BLaER1 treated with 17β-estradiol and CSF1 and Interleukin-3, amounts not matched to agents 10 nM and 100 nM (cell line): ENCODE data around the gene MEF2C.

Source experiments
- H3K27ac ChIP-seq, 11 experiments: shearing (Covaris generic); formaldehyde crosslinking; 2 replicates each; pipeline ENCODE4 v1.8.1; 2022
- H3K27me3 ChIP-seq, 11 experiments: shearing (Covaris generic); formaldehyde crosslinking; 2 replicates each; pipeline ENCODE4 v1.8.1; 2022
- H3K36me3 ChIP-seq, 11 experiments: shearing (Covaris generic); formaldehyde crosslinking; 2 replicates each; pipeline ENCODE4 v1.8.1; 2022
- H3K4me1 ChIP-seq, 10 experiments: shearing (Covaris generic); formaldehyde crosslinking; 2 replicates each; pipeline ENCODE4 v1.8.1; 2022
- H3K4me2 ChIP-seq, 11 experiments: shearing (Covaris generic); formaldehyde crosslinking; 2 replicates each; pipeline ENCODE4 v1.8.1; 2022
- H3K4me3 ChIP-seq, 10 experiments: shearing (Covaris generic); formaldehyde crosslinking; 2 replicates each; pipeline ENCODE4 v1.8.1; 2022
- H3K9ac ChIP-seq, 11 experiments: shearing (Covaris generic); formaldehyde crosslinking; 2 replicates each; pipeline ENCODE4 v1.8.1; 2022
- H3K9me3 ChIP-seq, 11 experiments: shearing (Covaris generic); formaldehyde crosslinking; replicated peaks in 1 of 11; 2 replicates each; pipeline ENCODE4 v1.8.1; 2022
- H4K20me1 ChIP-seq, 11 experiments: shearing (Covaris generic); formaldehyde crosslinking; 2 replicates each; pipeline ENCODE4 v1.8.1; 2022
- Cebpa-rat ChIP-seq, 11 experiments: shearing (Covaris generic); IDR thresholded peaks; 2 replicates each; pipeline ENCODE4 v1.8.1; 2022

MEF2C gene

DNA sequence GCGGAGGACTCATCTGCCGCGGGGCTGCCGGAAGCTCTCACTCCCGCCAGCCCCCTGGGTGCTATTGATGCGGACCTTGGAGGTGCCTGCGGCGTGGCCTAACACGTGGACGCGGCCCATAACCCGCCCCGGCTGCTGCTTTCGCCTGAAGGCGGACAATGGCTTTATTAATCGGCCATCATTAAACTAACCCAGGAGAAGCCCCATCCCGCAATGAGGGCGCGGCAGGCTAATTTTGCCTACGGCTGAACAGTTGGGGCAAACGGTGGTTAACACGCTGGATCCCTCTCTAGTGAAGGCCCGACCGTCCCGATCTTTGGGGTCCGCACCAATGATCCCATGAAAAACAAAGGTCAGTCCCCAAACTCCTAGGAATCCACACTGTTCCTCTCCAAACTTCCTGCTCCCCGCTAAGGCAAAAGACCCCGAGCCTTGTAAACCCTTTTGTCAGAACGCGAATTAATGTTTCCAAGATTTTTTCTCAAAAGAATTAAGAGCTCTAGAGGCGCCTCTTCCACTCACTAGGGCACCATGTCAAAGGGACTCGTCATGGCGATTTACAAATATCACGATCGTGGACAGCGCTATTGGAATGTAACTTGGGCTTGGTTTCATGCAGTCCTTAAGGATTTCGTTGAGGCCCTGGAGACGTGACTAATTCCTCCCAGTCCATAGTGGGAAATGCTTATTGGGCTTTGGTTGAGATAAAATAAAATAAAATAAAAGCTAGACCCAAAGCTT, 193.1 kb downstream of the MEF2C start:
- Histone ChIP-seq H3K4me2 (peak overlapping the region in 1 of 11 experiments; percentile 84; a peak in 1 of 22 replicates), H3K4me1 (peaks cover 0 to 27% (median 0%) of the 10 kb centered on the region in 10 experiments; a peak in 5 of 20 replicates), H3K9ac (no peak overlapping the region), H3K27me3 (peaks cover 100% of the 10 kb centered on the region in 11 experiments), H3K4me3 (no peak overlapping the region), H3K36me3 (no peaks in the 10 kb centered on the region), H4K20me1 (peaks cover 0 to 98% (median 81%) of the 10 kb centered on the region in 11 experiments; a peak in 17 of 22 replicates), H3K9me3 (peaks cover 12 to 34% (median 19%) of the 10 kb centered on the region in 11 experiments; a peak in 18 of 22 replicates), H3K27ac (no peak overlapping the region)
- no peak for TF ChIP-seq Cebpa-rat (IDR thresholded peaks at IDR 0.05)

DNA sequence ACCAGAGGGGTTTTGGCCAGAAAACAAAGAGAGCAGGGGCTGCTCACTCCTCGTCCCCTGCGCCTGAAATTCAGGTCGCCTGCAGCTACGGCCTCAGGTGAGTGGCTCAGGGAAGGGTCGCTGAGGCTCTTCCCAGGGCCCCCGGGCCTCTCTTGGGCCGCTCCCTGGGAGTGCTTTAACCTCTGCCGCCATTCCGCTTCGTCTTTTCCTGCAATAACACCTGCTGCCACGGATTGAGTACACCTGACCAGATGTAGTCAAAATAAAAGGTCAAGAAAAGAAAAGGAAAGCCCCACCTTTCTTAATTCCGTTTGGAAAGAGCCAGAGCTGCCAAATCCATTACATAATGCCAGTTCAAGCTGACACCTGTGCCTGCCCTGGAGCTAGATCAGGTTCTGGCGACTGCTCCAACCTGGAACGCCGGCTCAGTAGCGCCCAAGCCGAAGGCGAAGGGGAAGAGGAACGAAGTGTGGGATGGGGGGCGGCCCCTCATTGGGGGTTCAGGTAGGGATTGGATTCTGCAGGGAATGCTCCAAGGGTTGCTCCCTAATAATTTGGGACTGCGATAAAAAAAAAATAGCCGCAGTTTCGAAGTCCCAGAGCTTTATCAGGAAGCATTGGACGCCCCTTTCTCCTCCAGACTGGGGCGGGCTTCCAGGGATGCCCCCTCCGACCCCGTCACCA, 193.9 kb downstream of the MEF2C start:
- no peak overlapping the region for H3K4me3 ChIP-seq
- H3K36me3 ChIP-seq, result no peaks in the 10 kb centered on the region
- H3K27me3 ChIP-seq, result peaks cover 100% of the 10 kb centered on the region in 11 experiments
- peaks cover 0 to 29% (median 0%) of the 10 kb centered on the region in 10 experiments; a peak in 5 of 20 replicates for H3K4me1 ChIP-seq
- peaks cover 0 to 98% (median 87%) of the 10 kb centered on the region in 11 experiments; a peak in 17 of 22 replicates for H4K20me1 ChIP-seq
- H3K9ac ChIP-seq, result no peak overlapping the region
- no peak overlapping the region for H3K27ac ChIP-seq
- H3K4me2 ChIP-seq, result no peak overlapping the region
- TF ChIP-seq Cebpa-rat (IDR thresholded peaks at IDR 0.05), result no peak
- peaks cover 7 to 28% (median 14%) of the 10 kb centered on the region in 11 experiments; a peak in 16 of 22 replicates for H3K9me3 ChIP-seq

DNA sequence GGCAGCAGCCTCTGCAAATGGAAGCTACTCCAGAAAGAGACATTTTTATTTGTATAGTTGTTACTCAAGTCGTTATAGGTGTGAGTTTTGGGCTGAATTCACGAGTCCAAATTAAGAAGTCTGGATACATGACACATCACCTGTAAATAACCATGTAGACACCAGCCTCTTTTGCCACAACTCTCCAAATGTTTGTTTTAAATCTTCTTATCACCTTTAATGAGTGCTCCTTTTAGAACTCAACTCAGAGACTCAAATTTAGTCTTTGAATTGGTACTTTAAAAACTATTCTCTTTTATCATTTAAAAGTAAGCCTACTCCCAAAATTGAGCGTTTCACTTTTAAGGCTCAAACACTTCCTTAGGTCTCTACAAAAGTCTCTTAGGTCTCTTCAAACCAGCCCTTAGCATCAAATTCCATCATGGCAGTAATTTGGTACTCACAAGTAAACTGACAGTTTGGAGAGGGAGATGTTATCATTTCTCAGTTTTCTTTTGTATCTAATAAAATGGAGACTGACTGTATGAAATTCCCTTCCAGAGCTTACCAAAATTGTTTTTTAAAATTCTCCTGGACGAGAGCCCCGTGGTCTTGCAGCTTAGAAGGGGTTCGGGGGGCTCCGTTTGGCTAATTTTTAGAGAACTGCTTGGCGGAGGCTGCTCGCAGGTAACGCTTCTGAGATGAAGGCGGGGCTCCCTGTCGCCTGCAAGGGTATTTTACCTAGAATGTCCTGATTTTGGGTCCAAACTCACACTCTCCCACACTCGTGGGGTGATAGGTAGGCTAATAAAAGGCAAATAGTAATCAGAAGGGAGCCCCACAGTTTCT, 194.6 kb downstream of the MEF2C start:
- no peak overlapping the region for H3K9ac ChIP-seq
- peaks cover 100% of the 10 kb centered on the region in 11 experiments for H3K27me3 ChIP-seq
- H3K4me1 ChIP-seq, result peaks cover 0 to 34% (median 0%) of the 10 kb centered on the region in 10 experiments; a peak in 5 of 20 replicates
- H3K4me3 ChIP-seq, result no peak overlapping the region
- H3K36me3 ChIP-seq, result no peaks in the 10 kb centered on the region
- no peak overlapping the region for H3K4me2 ChIP-seq
- H3K27ac ChIP-seq, result no peak overlapping the region
- H3K9me3 ChIP-seq, result peaks cover 7 to 28% (median 14%) of the 10 kb centered on the region in 11 experiments; a peak in 16 of 22 replicates
- peaks cover 0 to 99% (median 91%) of the 10 kb centered on the region in 11 experiments; a peak in 17 of 22 replicates for H4K20me1 ChIP-seq
- TF ChIP-seq Cebpa-rat (IDR thresholded peaks at IDR 0.05), result no peak

DNA sequence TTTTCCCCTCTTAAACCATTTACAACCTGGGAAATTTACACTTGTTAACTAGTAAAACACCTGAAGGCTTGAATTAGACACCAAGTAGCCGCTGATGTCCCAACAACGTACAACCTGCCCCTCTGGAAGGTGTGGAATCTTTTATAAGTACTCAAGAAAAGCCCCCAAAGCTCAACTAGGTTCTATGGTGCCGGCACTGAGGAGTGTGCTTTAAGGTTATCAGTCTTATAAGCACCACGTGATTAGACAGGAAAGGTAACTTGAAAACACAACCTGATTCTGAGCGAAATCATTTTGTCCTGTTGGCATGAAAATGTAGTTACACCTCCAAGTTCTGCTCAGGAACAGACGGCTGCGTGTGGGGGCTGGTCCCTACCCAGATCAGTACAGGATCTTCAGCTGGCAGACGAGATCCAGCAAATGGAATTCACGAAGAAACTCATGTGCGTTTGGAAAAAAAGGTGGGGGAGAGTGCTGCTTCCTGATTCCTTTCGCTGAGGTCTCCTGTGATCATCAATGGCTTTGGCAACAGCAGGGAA, 195.5 kb downstream of the MEF2C start:
- peaks cover 0 to 30% (median 0%) of the 10 kb centered on the region in 10 experiments; a peak in 5 of 20 replicates for H3K4me1 ChIP-seq
- no peak overlapping the region for H3K4me3 ChIP-seq
- peaks cover 0 to 99% (median 90%) of the 10 kb centered on the region in 11 experiments; a peak in 17 of 22 replicates for H4K20me1 ChIP-seq

DNA sequence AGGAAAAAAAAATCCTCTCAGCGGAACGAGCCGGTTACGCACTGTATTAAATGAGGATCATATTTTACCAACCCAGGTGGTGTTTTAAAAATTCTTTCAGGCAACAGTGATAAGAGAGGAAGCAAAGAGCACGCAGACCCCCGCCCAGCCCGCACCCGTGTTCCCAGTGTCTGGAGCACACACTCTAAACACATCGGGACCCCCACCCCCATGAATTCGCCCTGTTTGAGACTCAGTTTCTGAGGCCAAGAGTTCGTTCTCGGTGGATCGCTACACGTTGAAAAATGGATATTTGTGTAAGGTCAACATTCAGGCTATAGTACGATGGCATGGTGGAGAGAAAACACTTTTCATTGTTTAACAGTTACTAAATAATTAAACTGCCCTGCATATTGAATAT, 196.3 kb downstream of the MEF2C start:
- no peak overlapping the region for H3K4me3 ChIP-seq
- no peak overlapping the region for H3K9ac ChIP-seq
- no peak overlapping the region for H3K4me2 ChIP-seq
- H4K20me1 ChIP-seq, result peaks cover 0 to 99% (median 84%) of the 10 kb centered on the region in 11 experiments; a peak in 17 of 22 replicates
- H3K27ac ChIP-seq, result no peak overlapping the region
- peaks cover 100% of the 10 kb centered on the region in 11 experiments for H3K27me3 ChIP-seq
- peaks cover 7 to 28% (median 14%) of the 10 kb centered on the region in 11 experiments; a peak in 16 of 22 replicates for H3K9me3 ChIP-seq
- H3K4me1 ChIP-seq, result peaks cover 0 to 23% (median 0%) of the 10 kb centered on the region in 10 experiments; a peak in 4 of 20 replicates
- no peaks in the 10 kb centered on the region for H3K36me3 ChIP-seq
- no peak for TF ChIP-seq Cebpa-rat (IDR thresholded peaks at IDR 0.05)

More for the DNA sequence above, 195.5 kb downstream of the MEF2C start:
- H3K27ac ChIP-seq, result no peak overlapping the region
- H3K4me2 ChIP-seq, result no peak overlapping the region
- peaks cover 7 to 28% (median 14%) of the 10 kb centered on the region in 11 experiments; a peak in 16 of 22 replicates for H3K9me3 ChIP-seq
- no peak for TF ChIP-seq Cebpa-rat (IDR thresholded peaks at IDR 0.05)
- no peaks in the 10 kb centered on the region for H3K36me3 ChIP-seq
- no peak overlapping the region for H3K9ac ChIP-seq
- peaks cover 100% of the 10 kb centered on the region in 11 experiments for H3K27me3 ChIP-seq

DNA sequence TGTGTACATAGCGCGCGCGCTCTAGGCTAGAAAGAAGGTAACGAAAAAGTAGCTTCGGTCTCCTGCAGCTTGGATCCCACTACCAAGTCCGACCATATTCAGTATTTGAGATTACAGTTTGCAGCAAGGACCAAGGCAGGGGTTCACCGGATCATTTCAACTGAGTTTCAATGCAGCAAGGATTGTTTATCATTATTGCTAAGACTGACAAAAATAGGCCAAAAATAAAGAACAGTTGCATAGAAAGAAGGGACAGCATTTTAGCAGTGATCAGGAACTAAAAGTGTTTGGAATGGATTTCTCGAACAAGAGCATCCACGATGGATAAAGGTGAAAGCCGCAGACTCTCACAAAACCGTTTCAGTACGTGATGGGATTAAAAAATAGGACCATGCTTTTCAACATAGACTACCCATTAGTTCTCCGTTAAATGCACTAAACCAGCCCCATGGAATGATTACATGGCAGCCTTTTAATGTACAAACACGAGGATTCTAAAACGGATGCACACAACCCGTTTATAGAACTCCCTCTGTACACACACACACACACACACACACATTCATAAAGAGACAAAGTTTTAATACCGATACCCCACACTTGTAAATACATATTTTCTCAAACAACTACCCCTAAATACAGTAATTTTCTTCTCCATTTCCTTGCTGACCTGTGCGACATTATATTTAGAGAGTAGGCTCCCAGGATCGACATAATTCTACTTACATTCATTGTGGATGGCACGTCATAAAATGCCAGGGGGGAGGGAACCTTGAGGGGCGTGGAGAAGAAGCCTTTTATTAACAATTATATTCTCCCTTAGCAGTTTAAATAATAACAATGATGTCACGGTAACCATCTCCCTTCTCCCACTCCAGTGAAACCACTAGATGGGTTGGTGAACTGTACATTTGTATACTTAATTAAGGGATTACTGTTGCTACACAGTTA, 197.1 kb downstream of the MEF2C start:
- no peak for TF ChIP-seq Cebpa-rat (IDR thresholded peaks at IDR 0.05)
- H3K4me2 ChIP-seq, result no peak overlapping the region
- H3K27me3 ChIP-seq, result peaks cover 100% of the 10 kb centered on the region in 11 experiments
- H3K9me3 ChIP-seq, result peaks cover 7 to 28% (median 14%) of the 10 kb centered on the region in 11 experiments; a peak in 16 of 22 replicates
- no peak overlapping the region for H3K9ac ChIP-seq
- H3K36me3 ChIP-seq, result no peaks in the 10 kb centered on the region
- peaks cover 0 to 100% (median 86%) of the 10 kb centered on the region in 11 experiments; a peak in 17 of 22 replicates for H4K20me1 ChIP-seq
- no peak overlapping the region for H3K4me3 ChIP-seq
- H3K4me1 ChIP-seq, result peaks cover 0 to 16% (median 0%) of the 10 kb centered on the region in 10 experiments; a peak in 3 of 20 replicates
- no peak overlapping the region for H3K27ac ChIP-seq

DNA sequence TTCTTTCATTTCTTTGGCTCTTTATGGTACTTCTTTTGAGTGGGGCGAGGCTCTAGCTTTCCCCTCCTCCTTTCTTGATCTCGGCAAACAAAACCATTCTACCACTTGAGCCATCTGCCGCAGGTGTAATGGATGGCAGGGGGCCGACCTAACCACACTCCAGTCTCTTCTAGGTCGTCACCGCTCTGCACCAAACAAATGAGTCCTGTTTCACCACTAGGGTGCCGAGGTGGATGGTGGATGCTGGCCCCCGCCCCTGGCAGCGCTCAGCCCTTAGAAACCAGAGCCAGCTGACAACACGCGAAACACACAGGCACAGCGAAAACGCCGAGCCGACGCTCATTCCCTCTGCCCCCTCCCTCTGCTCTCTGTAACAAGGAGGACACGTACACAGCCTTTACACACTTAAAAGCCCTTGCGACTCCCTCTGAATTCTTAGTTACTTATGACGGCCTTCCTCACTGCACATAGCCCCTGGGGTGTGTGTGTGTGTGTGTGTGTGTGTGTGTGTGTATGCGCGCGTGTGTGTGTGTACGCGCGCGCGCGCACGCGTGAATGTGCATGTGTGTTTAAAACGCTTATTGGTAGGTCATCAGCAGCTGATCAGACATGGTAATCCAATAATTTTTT, 199.4 kb downstream of the MEF2C start:
- no peak for TF ChIP-seq Cebpa-rat (IDR thresholded peaks at IDR 0.05)

More for the DNA sequence above, 199.4 kb downstream of the MEF2C start:
- Histone ChIP-seq H3K27ac (no peak overlapping the region), H3K4me2 (peak overlapping the region in 6 of 11 experiments; percentile 1 to 70 (median 18); a peak in 6 of 22 replicates), H3K36me3 (no peaks in the 10 kb centered on the region), H4K20me1 (peaks cover 0 to 100% (median 76%) of the 10 kb centered on the region in 11 experiments; a peak in 17 of 22 replicates), H3K4me3 (peak overlapping the region in 2 of 10 experiments; percentile 13 to 27; a peak in 1 of 20 replicates), H3K4me1 (peaks cover 0 to 16% (median 0%) of the 10 kb centered on the region in 10 experiments; a peak in 3 of 20 replicates), H3K27me3 (peaks cover 100% of the 10 kb centered on the region in 11 experiments), H3K9me3 (peaks cover 7 to 21% (median 14%) of the 10 kb centered on the region in 11 experiments; a peak in 16 of 22 replicates), H3K9ac (no peak overlapping the region)
